GM23338 (cell line): ENCODE measurements around the gene MAPRE2. TPM values are rescaled to one million over a fixed set of nuclear protein-coding genes. Genes with fewer than 3 reads are reported as not detected.
"Not testable (repeated sequence)": the region's sequence is repeated elsewhere in the genome, so short reads cannot be mapped to it uniquely, and the experiment has no call there.

Source experiments
- ATAC-seq: fragments of 200-7000 bp; cut with Tn5 transposase; 3 replicates; pipeline ENCODE4 v1.9.1; 2020
- DNase-seq: peaks from one replicate; pipeline ENCODE4 v3.0.0-alpha.2; 2015; ENCODE audit warnings: low spot score
- H2AFZ ChIP-seq: fragments of 200-600 bp; sonication (generic); 2 replicates; pipeline ENCODE4 v1.8.0; 2016; ENCODE audit warnings: antibody characterized with exemption, mild to moderate bottlenecking, moderate library complexity
- H3F3A ChIP-seq: fragments of 200-600 bp; sonication (generic); replicated peaks from 2 replicates; pipeline ENCODE4 v1.8.0; 2017; ENCODE audit warnings: antibody characterized with exemption, mixed run types, low read depth
- H3K27ac ChIP-seq: fragments of 200-600 bp; sonication (generic); 2 replicates; pipeline ENCODE4 v1.6.1; 2016; ENCODE audit warnings: low read depth
- H3K27me3 ChIP-seq: fragments of 200-600 bp; sonication (generic); 2 replicates; pipeline ENCODE4 v1.8.0; 2016; ENCODE audit warnings: mild to moderate bottlenecking, mixed run types, moderate library complexity; ENCODE audit not compliant: insufficient read depth
- H3K36me3 ChIP-seq: fragments of 200-600 bp; sonication (generic); 2 replicates; pipeline ENCODE4 v1.8.0; 2016; ENCODE audit warnings: mild to moderate bottlenecking; ENCODE audit not compliant: insufficient read depth
- H3K4me1 ChIP-seq: fragments of 200-600 bp; sonication (generic); 2 replicates; pipeline ENCODE4 v1.8.0; 2016; ENCODE audit warnings: mild to moderate bottlenecking, moderate library complexity; ENCODE audit not compliant: insufficient read depth
- H3K4me2 ChIP-seq: fragments of 200-600 bp; sonication (generic); 2 replicates; pipeline ENCODE4 v1.7.1; 2017; ENCODE audit warnings: mixed run types
- H3K4me3 ChIP-seq: fragments of 200-600 bp; sonication (generic); 2 replicates; pipeline ENCODE4 v1.6.1; 2016; ENCODE audit warnings: mixed run types
- H3K79me2 ChIP-seq: fragments of 200-600 bp; sonication (generic); replicated peaks from 2 replicates; pipeline ENCODE4 v1.8.0; 2017; ENCODE audit warnings: mild to moderate bottlenecking; ENCODE audit not compliant: insufficient read depth
- H3K9me2 ChIP-seq: fragments of 200-600 bp; sonication (generic); 2 replicates; pipeline ENCODE4 v1.8.0; 2017; ENCODE audit not compliant: insufficient read depth
- H4K20me1 ChIP-seq: fragments of 200-600 bp; sonication (generic); replicated peaks from 2 replicates; pipeline ENCODE4 v1.8.0; 2017; ENCODE audit warnings: mild to moderate bottlenecking; ENCODE audit not compliant: insufficient read depth
- H3K27ac Mint-ChIP-seq: 2 replicates; pipeline ENCODE4 v1.8.0; 2020; ENCODE audit warnings: inconsistent platforms, mild to moderate bottlenecking, moderate library complexity, mixed read lengths
- H3K27me3 Mint-ChIP-seq: 3 replicates; pipeline ENCODE4 v1.8.0; 2022; ENCODE audit warnings: low read depth, mild to moderate bottlenecking, moderate library complexity, mixed read lengths, inconsistent platforms; ENCODE audit not compliant: insufficient read depth, poor library complexity
- H3K36me3 Mint-ChIP-seq: 3 replicates; pipeline ENCODE4 v1.8.0; 2021; ENCODE audit warnings: low read depth, mild to moderate bottlenecking, inconsistent platforms, moderate library complexity, mixed read lengths
- H3K4me1 Mint-ChIP-seq: 3 replicates; pipeline ENCODE4 v1.8.0; 2020; ENCODE audit warnings: mild to moderate bottlenecking, inconsistent platforms, mixed read lengths
- H3K4me3 Mint-ChIP-seq: 3 replicates; pipeline ENCODE4 v1.8.0; 2021; ENCODE audit warnings: moderate library complexity, mild to moderate bottlenecking, inconsistent platforms, mixed read lengths
- H3K9me3 Mint-ChIP-seq: 3 replicates; pipeline ENCODE4 v1.8.0; 2020; ENCODE audit warnings: moderate library complexity, mild to moderate bottlenecking, inconsistent platforms, mixed read lengths
- CREB1 ChIP-seq: fragments of 250-450 bp; sonication (Bioruptor Pico); IDR thresholded peaks from 2 replicates; pipeline ENCODE4 v1.5.0; 2020; ENCODE audit warnings: low read depth, mild to moderate bottlenecking, moderate library complexity
- CTCF ChIP-seq, 2 experiments: fragments of 200-600 bp in 1 of 2; sonication (generic) in 1 of 2; conservative IDR thresholded peaks; 2 replicates each; pipeline versions ENCODE4 v1.5.1 to v1.6.1; 2016 to 2017; ENCODE audit warnings: antibody characterized with exemption in 2 of 2, low read depth in 2 of 2, mild to moderate bottlenecking in 2 of 2, moderate library complexity in 1 of 2
- EZH2 ChIP-seq: fragments of 200-600 bp; sonication (generic); IDR thresholded peaks from one replicate; pipeline ENCODE4 v1.8.0; 2017; ENCODE audit warnings: antibody characterized with exemption, mild to moderate bottlenecking, low read depth; ENCODE audit not compliant: unreplicated experiment
- EZH2phosphoT487 ChIP-seq: fragments of 200-600 bp; sonication (generic); IDR thresholded peaks from one replicate; pipeline ENCODE4 v1.8.1; 2018; ENCODE audit warnings: antibody characterized with exemption; ENCODE audit not compliant: unreplicated experiment
- JUNB ChIP-seq: IDR thresholded peaks from one replicate; pipeline ENCODE4 v1.6.1; 2016; ENCODE audit warnings: antibody characterized with exemption; ENCODE audit not compliant: unreplicated experiment
- NANOG ChIP-seq: IDR thresholded peaks from 2 replicates; pipeline ENCODE4 v1.6.1; 2016; ENCODE audit warnings: antibody characterized with exemption, borderline replicate concordance
- POLR2AphosphoS5 ChIP-seq: IDR thresholded peaks from 2 replicates; pipeline ENCODE4 v1.6.1; 2016; ENCODE audit warnings: antibody characterized with exemption, low read depth
- REST ChIP-seq: IDR thresholded peaks from one replicate; pipeline ENCODE4 v1.6.1; 2018; ENCODE audit warnings: antibody characterized with exemption; ENCODE audit not compliant: unreplicated experiment
- STAT1 ChIP-seq: IDR thresholded peaks from one replicate; pipeline ENCODE4 v1.6.1; 2016; ENCODE audit warnings: antibody characterized with exemption; ENCODE audit not compliant: unreplicated experiment
- ZNF462 ChIP-seq: fragments of 250-450 bp; sonication (Bioruptor Pico); IDR thresholded peaks from 2 replicates; pipeline ENCODE4 v1.5.0; 2020; ENCODE audit warnings: mild to moderate bottlenecking, moderate library complexity
- polyA plus RNA-seq: library from polyadenylated mRNA; unstranded; fragments of >200 nt; fragmentation: Nextera tagmentation; extraction: Ambion mirVana; gene quantifications from 2 replicates; pipeline ENCODE4 v1.2.1, GENCODE V29; 2016
- total RNA-seq: library from RNA; depleted of rRNA; stranded (reverse); fragments of >200 nt; shearing (Covaris generic); gene quantifications from 2 replicates; pipeline ENCODE4 v1.2.3, GENCODE V29; 2014

Gene MAPRE2
- total and polyA plus RNA-seq, 2 experiments from 2014 or later = 17.8 to 40.4 TPM

- H3K9me2 ChIP-seq, H3K4me3 Mint-ChIP-seq, H3K79me2 ChIP-seq: not testable (repeated sequence)
Measured at GRCh38 chr18:35108088-35108487, 66.9 kb downstream of the MAPRE2 start.

GRCh38 chr18:35110059-35110458 is 68.8 kb downstream of the MAPRE2 start:
- peaks cover 2% of the 10 kb centered on the region for H3K27me3 Mint-ChIP-seq
- TF ChIP-seq STAT1 (no peak), CTCF (conservative IDR thresholded peaks at IDR 0.05; ENCODE audit: low read depth in 2 of 2) (no peak), CREB1 (no peak), JUNB (no peak), REST (no peak), EZH2 (no peak), ZNF462 (CRISPR knock-in tag) (no peak), POLR2AphosphoS5 (no peak), EZH2phosphoT487 (no peak), NANOG (no peak)

More at GRCh38 chr18:35108088-35108487, 66.9 kb downstream of the MAPRE2 start:
- ATAC-seq, H3K27ac Mint-ChIP-seq, H2AFZ ChIP-seq, DNase-seq, H3K27me3 ChIP-seq, H3K27me3 Mint-ChIP-seq, H3K4me2 ChIP-seq, H3K9me3 Mint-ChIP-seq, H4K20me1 ChIP-seq, H3K4me3 ChIP-seq, H3K4me1 ChIP-seq, H3K27ac ChIP-seq, H3K36me3 ChIP-seq, H3F3A ChIP-seq, H3K4me1 Mint-ChIP-seq: not testable (repeated sequence)
- H3K36me3 Mint-ChIP-seq = peaks cover 15% of the 10 kb centered on the region; the same call in 1 of the 3 replicates

More at GRCh38 chr18:35110059-35110458, 68.8 kb downstream of the MAPRE2 start:
- Histone ChIP-seq H3K9me2 (no peaks in the 10 kb centered on the region), H3K79me2 (no peaks in the 10 kb centered on the region), H3K27me3 (no peaks in the 10 kb centered on the region), H3K4me3 (no peak overlapping the region), H3K4me1 (no peaks in the 10 kb centered on the region), H3K27ac (no peak overlapping the region), H3F3A (no peaks in the 10 kb centered on the region), H3K36me3 (no peaks in the 10 kb centered on the region), H4K20me1 (0 out of 2 replicates have a peak, but pooled peaks cover 5% of the 10 kb centered on the region), H2AFZ (no peak overlapping the region), H3K4me2 (no peak overlapping the region)
- DNase-seq (no peak), ATAC-seq (no peak)
- Mint-ChIP-seq H3K4me3 (no peak overlapping the region), H3K36me3 (peaks cover 15% of the 10 kb centered on the region; the same call in 1 of the 3 replicates), H3K9me3 (no peaks in the 10 kb centered on the region), H3K27ac (no peak overlapping the region), H3K4me1 (no peaks in the 10 kb centered on the region)
